UCSD-AML1 (cell line): ENCODE data around the gene FNDC8.
"Not testable (repeated sequence)": the region's sequence is repeated elsewhere in the genome, so short reads cannot be mapped to it uniquely, and the experiment has no call there.

Experiments
- DNase-seq: peaks from one replicate; lab custom pipeline; 2025; ENCODE audit not compliant: unreplicated experiment; lab: John Stamatoyannopoulos, UW

Gene FNDC8

DNA sequence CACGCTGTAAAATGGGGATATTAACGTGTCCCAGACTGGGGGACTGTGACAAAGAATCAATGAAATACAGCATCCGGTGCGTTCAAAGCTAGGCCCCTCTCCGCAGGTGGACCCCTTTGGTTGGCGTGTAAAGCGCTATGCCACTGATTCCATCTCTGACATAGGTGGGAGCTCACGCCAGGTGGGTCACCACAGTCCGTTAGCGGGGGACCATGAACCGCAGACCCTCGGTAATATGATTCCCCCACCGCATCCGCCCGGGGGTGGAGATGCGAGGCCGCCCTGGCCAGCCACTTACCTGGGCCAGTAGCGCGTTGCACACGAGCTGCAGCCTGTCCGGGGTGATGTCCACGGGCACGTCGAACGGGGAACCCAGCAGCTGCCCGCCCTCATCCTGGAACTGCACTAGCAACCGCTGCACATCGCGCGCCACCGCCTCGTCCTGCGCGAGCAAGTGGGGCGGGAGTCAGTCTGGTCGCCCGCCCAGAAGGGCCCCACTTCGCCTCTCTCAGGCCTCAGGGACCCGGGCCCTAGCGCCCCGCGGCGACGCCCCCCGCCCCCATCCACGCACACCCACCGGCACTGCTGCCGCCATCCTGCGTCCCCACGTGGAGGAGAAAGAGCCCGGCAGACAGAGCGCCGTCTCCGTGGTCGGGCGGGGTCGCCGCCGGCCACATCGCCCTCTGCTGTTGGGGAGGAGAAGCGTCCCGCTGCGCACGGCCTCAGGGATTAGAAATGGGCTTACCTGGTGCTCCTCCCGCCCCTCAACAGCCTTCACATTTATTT is 20.5 kb downstream of the FNDC8 start, which contains the start of gene NLE1:
NLE1 (minus strand) TSS at position 623 of the 786 bp plus-strand sequence; CDS start at position 595, 28 bp downstream.
- peak; percentile 81 for DNase-seq

DNA sequence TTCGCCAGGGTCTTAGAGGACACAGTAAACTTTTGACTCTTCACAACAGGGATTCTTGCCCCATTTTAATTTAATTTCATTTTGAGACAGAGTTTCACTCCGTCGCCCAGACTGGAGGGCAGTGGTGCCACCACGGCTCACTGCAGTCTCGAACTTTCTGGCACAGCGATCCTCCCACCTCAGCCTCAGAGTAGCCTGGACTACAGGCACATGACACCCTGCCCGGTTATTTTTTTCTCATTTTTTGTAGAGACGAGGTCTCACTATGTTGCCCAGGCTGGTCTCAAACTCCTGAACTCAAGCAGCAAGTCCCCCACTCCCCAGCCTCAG is 21.0 kb downstream of the FNDC8 start:
- DNase-seq: no peak

DNA sequence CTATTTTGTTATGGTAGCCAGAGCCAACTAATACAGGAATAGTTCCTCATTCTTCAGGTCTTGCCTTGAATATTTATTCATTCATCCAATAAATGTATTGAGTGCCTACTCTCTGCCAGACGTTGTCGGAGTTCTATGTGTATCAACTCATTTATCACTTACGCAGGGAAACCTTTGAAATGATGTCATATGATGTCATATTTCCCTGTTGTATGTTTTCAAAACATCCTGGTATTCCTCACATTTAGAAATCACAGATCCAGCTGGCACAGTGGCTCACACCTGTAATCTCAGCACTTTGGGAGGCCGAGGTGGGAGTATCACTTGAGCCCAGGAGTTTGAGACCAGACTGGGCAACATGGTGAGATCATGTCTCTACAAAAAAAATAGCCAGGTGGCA is 23.4 kb downstream of the FNDC8 start:
- DNase-seq: no peak

DNA sequence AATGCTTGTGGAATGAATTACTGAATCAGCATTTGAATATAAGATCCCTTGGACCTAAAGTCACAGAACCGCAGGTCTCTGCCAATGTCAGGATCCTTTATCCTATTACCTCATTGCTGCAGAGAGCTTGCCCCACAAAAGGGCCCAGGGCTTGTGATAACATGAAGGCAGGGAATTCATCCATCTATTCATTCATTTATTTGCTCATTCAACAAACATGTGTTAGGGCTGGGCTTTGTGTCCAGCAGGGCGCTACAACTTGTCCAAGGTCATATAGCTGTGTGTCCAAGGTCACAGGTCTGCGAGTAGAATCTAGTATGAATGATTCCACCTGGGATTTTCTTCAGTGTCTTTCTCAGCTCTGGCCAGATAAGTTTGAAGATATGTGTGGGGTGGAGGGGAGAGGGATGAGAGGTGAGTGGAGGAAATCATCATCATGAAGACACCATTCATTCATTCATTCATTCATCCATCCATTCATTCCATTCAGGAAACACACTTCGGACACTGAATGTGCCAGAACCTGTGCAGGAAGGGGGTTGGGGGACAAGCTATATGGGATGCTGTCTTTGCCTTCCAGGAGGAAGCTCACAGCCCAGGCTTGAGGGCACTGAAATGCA is 24.9 kb downstream of the FNDC8 start:
- DNase-seq: no peak

DNA sequence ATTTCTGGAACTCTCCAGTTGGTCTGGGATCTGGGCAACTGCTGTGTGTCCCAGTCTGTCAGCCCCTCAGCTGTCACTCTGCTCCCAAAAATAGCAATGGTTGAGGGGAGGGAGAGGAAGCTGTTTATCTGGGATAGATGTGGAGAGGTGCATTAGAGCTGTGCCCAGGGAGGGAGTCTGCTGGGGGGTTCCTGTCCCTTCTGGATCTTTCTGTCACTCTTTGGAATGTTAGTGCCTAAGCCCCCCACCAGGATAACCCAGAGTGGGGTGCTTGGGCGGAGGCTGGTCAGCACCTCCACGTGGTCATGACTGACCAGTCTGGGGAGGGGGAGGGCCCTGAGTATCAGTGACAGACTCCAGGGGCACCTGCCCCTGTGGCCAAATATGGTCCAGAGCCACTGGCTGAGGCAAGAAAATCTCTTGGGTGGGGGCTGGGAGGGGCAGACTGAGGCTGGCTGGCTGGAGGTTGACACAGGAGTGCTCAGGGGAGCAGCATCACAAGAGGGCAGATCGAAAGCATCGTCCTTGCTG is 26.0 kb downstream of the FNDC8 start, which contains the start of gene UNC45B:
UNC45B (plus strand) TSS at position 443 of the 531 bp plus-strand sequence. CDS start 447 bp downstream, outside the sequence.
- DNase-seq: no peak

DNA sequence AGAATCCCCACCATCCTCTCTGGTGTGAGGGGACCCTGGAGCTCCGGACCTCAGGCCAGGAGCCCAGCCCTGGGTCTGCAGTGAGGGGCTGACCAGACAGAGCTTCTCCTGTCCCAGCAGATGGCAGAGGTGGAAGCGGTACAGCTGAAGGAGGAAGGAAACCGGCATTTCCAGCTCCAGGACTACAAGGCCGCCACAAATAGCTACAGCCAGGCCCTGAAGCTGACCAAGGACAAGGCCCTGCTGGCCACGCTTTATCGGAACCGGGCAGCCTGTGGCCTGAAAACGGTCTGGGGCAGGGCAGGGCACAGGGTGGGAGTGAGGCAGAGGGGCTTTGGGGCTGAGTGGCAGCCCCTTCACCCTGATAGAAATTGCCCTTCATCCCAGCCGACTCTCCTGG is 26.7 kb downstream of the FNDC8 start:
- peak; percentile 28 for DNase-seq

DNA sequence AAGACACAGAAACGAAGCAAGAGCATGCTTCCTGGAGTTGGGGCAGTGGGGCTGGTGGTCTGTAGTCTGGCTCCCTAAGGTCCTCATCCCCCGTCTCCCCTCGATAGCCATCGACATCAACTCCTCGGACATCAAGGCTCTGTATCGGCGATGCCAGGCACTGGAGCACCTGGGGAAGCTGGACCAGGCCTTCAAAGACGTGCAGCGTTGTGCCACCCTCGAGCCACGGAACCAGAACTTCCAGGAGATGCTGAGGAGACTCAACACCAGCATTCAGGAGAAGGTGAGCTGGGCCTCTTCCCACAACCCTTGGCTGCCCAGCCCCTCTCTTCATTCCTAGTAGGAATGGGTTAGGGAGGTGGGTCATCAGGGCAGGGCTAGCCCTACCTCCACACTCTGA is 28.5 kb downstream of the FNDC8 start:
- DNase-seq: no peak

DNA sequence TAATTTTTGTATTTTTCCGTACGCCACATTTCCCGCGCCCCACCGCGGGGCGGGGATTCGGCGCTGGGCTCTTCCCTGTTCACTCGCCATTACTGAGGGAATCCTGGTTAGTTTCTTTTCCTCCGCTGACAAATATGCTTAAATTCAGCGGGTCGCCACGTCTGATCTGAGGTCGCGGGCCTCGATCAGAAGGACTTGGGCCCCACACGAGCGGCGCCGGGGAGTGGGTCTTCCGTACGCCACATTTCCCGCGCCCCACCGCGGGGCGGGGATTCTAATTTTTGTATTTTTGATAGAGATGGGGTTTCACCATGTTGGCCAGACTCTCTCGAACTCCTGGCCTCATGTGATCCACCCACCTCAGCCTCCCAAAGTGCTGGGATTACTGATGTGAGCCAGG is 29.7 kb downstream of the FNDC8 start:
- DNase-seq: not testable (repeated sequence)

DNA sequence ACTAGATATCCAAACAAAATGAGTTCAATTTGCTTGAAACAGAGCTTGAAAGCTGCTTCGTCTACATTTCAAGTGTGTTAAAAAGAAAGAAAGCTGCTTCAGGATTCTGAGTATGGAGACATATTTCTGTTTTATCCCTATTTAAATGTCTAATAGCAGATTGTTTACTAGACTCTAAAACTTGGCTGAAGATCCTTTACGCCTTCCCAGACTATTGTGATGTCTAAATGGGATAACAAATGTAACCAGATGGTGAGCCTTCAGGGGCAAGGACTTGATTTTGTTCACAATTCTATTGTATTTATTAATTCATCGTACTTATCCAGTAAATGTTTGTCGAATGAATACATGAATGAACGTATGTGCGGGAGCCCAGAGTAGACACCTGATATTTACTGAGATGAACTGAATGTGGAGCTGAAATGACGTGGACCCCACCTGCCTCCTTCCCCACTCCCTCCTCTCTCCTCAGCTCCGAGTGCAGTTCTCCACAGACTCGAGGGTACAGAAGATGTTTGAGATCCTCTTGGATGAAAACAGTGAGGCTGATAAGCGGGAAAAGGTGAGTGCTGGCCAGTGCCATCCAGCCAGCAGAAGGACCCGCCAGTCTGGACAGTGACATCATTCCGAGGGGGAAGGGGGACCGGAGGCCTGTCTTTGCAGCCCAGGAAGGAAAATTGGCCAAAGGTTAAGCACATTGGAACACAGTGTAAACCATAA is 31.2 kb downstream of the FNDC8 start:
- DNase-seq: no peak

DNA sequence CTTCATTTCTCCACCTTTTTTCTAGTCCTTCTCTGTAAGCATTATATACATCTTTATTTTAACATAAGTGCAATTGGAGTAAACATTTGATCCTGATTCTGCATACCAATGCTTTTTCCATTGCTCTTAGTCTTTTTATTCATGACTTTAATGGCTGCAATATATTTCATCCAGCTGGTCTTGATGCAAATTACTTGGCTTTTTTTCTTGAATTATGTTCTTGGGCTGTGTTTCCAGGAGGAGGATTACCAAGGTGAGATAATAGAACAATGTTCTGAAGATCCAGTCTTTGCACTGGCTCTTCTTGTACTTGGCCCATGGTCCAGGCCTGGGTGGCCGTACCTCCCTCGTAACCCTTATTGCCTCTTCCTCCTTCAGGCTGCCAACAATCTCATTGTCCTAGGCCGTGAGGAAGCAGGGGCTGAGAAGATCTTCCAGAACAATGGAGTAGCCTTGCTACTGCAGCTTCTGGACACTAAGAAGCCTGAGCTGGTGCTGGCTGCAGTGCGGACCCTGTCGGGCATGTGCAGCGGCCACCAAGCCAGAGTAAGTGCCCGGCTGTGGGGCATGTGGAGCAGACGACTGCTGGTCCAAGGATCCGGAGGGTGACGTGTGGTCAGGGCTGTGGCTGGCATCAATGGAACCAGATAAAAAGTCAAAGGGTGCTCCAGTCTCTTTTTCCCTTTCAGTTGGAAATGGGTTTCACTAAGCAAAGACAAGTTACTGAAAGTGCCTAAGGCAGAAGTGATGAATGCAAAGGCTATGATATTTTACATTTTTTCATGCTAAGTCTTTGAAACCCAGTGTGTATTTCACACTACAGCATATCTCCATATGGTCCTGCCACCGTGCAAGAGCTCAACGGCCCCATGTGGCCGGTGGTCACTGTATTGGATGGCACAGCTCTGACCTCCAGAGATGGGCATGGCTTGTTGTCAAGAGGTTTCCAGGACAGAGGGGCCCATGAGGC is 33.1 kb downstream of the FNDC8 start:
- no peak for DNase-seq

DNA sequence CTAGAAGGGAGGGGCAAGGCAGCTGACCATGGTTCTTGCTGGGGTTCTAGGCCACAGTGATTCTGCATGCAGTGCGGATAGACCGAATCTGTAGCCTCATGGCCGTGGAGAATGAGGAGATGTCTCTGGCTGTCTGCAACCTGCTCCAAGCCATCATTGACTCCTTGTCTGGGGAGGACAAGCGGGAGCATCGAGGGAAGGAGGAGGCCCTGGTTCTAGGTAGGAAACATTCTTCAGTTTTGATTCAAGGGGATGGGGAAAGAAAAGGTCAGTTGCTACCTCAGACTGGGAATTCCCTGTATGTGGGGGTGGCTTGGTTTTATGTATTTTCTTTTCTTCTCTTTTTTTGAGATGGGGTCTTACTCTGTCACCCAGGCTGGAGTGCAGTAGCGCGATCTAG is 33.8 kb downstream of the FNDC8 start:
- no peak for DNase-seq

DNA sequence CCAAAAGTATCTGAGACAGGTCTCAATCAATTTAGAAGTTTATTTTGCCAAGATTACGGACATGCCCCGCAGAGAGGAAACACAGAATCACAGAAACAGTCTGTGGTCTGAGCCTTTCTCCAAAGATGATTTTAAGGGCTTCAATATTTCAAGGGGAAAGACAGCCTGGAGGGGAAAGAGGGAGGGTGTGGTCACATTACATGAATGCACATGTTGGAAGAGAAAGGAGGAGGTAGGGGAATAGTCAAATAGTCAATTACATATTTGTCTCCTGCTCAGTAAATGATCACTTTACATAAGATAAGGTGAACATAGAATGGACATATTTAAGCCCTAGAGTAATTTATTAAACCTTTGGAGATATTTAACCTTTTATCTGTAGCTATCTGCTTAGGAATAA is 38.5 kb downstream of the FNDC8 start:
- DNase-seq: no peak

DNA sequence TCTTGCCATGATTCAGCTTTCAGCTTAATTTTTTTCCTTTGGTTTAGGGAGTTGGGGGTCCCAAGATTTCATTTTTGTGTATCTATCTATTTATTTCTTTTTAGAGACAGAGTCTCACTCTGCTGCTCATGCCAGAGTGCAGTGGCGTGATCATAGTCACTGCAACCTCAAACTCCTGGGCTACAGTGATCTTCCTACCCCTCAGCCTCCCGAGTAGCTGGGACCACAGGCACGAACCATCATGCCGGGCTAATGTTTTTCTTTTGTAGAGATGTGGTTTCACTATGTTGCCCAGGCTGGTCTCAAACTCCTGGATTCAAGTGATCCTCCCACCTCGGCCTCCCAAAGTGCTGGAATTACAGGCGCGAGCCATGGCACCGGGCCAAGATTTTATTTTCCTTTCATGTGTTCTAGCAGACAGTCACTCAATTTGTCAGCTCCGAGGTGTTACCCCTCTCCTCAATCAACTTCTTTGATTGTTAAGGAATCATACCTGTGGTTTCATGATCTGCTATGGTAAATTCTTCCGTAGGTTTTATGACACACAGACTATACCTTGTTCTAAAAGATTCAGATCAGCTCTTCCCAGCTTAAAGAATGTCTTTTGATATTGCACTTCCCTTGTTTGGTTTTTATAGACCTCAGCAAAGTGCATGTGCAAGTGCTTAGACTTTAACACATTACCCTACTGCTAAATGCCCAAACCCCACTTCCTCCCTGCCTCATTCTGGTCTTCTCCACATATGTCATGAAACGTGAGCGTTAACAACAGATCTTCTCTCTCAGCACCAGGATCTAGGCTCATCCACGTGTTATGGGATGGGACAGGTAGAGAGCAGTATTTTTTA is 39.2 kb downstream of the FNDC8 start:
- DNase-seq: no peak

DNA sequence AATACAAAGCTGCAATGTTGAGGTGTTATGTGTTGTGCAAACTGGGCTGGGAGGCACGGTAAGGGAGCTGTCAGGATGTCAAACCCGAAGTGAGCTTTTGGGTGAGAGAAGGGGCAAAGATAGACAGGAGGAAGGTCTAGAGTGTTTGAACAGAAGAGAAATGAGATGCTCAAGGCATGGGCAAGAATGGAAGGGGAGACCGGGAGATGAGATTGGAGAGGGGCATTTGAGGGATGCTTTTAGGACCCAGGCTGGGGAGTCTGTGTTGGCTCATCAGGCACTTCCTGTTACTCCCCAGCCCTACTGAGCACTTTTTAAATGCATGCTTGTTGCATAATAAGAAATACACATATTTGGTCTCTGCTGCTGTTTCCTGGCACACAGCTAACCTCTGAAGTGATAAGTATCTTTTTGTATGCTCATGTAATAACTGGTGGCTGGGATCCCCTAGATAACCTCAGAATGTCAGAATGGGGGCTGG is 39.9 kb downstream of the FNDC8 start:
- DNase-seq: no peak

DNA sequence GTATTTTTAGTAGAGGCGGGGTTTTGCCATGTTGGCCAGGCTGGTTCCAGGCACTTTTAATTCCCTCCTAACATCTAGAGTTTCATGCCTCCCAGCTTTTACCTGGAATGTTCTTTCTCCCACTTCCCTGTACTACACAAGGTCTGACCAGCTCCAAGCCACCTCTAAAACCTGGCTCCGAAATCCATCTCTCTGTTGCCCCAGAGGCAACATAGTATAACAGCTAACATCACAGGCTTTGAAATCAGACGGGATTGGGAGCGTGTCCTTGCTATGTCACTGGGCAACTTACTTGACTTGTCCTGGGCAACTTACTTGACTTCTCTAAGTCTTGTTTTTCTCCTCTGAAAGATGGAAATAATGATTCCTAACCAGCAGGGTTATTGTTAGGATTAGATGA is 41.3 kb downstream of the FNDC8 start:
- no peak for DNase-seq

DNA sequence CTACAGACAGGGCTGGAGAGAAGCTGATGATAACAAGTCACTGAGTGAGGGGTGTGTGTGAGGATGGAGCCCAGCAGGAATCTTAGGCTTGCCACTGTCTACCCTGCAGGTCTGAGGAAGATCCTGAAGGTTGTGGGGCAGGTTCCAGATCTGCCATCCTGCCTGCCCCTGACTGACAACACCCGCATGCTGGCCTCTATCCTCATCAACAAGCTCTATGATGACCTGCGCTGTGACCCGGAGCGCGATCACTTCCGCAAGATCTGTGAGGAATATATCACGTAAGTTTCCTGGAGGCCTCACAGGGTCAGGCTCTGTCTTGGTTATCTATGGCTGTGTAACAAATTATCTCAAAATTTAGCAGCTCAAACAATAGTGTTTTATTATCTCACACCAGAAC is 42.5 kb downstream of the FNDC8 start:
- no peak for DNase-seq

DNA sequence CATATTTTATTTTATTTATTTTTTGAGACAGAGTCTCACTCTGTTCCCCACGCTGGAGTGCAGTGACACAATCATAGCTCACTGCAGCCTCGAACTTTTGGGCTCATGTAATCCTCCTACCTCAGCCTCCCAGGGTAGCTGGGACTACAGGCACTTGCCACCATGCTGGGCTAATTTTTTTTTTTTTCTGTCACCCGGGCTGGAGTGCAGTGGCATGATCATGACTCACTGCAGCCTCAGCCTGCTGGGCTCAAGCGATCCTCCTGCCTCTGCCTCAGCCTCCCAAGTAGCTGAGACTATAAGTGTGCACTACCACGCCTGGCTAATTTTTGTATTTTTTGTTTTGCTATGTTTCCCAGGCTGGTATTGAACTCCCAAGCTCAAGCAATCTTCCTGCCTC is 43.3 kb downstream of the FNDC8 start:
- DNase-seq: no peak

DNA sequence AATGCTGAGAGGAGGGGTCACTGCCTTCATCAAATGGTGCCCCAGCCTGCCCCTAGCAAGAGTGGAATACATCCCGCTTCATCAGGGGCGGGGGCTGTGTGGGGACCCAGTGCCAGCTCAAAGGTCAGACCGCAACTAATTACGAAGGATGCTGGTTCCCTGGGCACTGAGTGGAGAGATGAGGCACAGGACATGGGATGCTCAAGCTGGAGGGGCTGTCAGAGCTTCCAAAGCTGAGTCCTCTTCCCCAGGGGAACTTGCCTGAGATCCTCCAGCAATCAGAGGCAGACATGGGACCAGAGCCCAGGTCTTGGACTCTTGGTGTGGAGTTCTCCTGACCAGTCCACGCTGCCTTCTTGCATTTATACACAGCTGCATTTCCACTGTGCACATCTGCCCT is 45.1 kb downstream of the FNDC8 start:
- no peak for DNase-seq

DNA sequence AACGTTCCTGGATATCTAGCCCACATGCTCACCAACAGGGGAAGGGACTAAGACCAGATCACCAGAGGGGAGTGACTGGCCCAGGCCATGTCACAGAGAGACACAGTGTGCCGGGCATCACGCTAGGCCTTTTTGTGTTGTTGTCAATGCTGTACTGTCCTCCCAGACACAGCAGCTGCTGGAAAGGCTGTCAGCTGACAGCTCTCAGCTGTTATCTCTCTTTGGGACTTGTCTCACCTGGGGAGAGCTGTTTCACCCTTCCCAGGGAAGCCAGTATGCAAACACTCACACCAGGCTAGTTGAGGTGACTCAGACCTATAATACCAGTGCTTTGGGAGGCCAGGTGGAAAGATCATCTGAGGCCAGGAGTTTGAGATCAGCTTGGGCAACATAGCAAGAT is 45.6 kb downstream of the FNDC8 start:
- DNase-seq: no peak

DNA sequence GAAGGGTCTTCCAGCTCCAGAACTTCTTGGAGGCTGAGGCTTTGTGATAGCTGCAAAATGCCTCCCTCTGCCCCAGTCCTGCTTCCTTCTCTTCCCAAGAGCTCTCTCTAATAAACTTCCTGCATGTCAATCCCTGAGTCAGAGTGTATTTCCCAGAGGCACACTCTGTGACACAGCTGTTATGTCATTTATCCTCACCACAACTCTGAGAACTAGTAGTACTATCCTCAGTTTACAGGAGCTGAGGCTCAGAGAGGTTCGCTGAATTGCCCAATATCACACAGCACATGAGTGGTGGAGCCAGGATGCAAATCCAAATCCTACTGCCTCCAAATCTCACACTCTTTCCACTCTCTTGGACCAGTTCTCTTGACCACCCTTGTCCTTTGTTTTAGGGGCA is 46.3 kb downstream of the FNDC8 start:
- no peak for DNase-seq
